ENCODE results near the gene AHNAK2.

DNA sequence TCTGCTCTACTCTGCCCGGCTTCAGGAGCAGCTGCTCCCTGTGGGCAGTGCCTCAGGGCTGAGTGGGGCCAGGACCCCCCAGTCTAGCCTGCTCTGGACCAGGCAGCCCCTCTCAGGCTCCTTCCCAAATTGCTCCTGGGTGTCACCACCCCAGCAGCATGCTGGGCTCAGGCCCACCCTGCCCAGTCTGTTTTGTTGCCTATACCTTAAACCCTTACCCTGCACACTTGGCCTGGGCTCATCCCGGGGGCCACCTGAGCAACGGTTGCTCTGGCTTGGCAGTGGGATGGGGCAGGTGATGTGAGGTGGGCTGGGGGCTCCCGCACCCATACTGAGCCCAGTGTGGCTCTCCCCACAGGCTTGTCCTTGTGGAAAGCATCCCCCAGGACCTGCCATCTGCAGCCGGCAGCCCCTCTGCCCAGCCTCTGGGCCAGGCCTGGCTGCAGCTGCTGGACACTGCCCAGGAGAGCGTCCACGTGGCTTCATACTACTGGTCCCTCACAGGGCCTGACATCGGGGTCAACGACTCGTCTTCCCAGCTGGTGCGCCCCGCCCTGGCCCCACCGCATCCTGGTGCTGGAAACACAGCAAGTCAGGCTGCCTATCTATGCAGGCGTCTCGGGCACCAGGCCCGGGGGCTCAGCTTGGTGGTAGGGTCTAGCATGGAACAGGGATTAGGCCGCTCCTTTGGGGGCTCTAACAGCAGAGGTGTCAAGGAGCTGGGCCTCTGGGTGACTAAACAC lies 49.6 kb downstream of the AHNAK2 start:
- no peak for TF ChIP-seq CTCF (IDR thresholded peaks at IDR 0.05; ENCODE audit: insufficient read depth, low read length)
- TF ChIP-seq GABPA (IDR thresholded peaks at IDR 0.05; ENCODE audit: low read depth), result no peak
- no peak for TF ChIP-seq POLR2AphosphoS5 (IDR thresholded peaks at IDR 0.05; ENCODE audit: low read depth)
- TF ChIP-seq, protein P1, sequence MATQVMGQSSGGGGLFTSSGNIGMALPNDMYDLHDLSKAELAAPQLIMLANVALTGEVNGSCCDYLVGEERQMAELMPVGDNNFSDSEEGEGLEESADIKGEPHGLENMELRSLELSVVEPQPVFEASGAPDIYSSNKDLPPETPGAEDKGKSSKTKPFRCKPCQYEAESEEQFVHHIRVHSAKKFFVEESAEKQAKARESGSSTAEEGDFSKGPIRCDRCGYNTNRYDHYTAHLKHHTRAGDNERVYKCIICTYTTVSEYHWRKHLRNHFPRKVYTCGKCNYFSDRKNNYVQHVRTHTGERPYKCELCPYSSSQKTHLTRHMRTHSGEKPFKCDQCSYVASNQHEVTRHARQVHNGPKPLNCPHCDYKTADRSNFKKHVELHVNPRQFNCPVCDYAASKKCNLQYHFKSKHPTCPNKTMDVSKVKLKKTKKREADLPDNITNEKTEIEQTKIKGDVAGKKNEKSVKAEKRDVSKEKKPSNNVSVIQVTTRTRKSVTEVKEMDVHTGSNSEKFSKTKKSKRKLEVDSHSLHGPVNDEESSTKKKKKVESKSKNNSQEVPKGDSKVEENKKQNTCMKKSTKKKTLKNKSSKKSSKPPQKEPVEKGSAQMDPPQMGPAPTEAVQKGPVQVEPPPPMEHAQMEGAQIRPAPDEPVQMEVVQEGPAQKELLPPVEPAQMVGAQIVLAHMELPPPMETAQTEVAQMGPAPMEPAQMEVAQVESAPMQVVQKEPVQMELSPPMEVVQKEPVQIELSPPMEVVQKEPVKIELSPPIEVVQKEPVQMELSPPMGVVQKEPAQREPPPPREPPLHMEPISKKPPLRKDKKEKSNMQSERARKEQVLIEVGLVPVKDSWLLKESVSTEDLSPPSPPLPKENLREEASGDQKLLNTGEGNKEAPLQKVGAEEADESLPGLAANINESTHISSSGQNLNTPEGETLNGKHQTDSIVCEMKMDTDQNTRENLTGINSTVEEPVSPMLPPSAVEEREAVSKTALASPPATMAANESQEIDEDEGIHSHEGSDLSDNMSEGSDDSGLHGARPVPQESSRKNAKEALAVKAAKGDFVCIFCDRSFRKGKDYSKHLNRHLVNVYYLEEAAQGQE (IDR thresholded peaks at IDR 0.05; ENCODE audit: insufficient replicate concordance, low read depth), result no peak
- TF ChIP-seq SPI1 (IDR thresholded peaks at IDR 0.05; ENCODE audit: borderline replicate concordance, low read depth), result no peak

All from HL-60 (cell line).